Measurements from ENCODE around the gene DTX3. TPM values are rescaled to one million over a fixed set of nuclear protein-coding genes. Genes with fewer than 3 reads are reported as not detected.

Gene DTX3
- total RNA-seq, 1 experiment from 2014 or later: 11.9 TPM

DNA sequence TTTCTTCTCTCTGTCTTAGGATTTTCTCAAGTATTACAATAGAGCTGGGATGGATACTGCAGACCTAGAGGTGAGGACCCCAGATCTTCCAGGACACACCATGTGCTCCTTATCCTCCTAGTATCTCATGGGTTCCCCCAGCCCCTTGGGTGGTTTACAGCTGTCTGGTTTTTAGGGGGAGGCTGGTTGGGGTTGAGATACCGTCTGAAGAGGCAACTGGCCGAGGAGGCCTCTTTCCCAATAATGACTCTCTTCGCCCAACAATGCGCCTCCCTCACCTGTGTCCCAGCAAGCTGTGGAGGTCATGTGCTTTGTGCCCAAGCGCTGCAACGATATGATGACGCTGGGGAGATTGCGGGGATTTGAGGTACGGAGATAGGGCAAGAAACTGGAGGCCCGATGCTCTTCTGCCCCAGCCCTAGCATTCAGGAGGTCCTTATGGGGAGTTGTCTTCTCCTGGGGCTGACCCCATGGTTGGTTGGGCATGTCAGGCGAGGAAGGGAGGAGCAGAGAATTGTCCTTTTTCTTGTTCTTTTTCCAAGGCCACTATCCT, 10.4 kb downstream of the DTX3 start:
- no peaks in the 10 kb centered on the region for H4K20me1 ChIP-seq (ENCODE audit: low read length)
- no TSS peak for BruUV-seq (replicated peaks)
- no peak for ATAC-seq
- no peak for DNase-seq
- ChIA-PET POLR2A (ENCODE audit: unreplicated experiment) (no interaction called here), CTCF (no interaction called here)
- TF ChIP-seq EZH2phosphoT487 (IDR thresholded peaks at IDR 0.05; ENCODE audit: borderline replicate concordance, low read length) (no peak), CTCF (conservative IDR thresholded peaks at IDR 0.05; ENCODE audit: low read depth, low read length) (no peak), EZH2 (IDR thresholded peaks at IDR 0.05; ENCODE audit: low read length, unreplicated experiment) (no peak)
- 0 out of 2 replicates have a peak, but pooled peaks cover under 1% of the 10 kb centered on the region for H3K27me3 ChIP-seq (ENCODE audit: low read length)
- H3K4me1 ChIP-seq (ENCODE audit: insufficient read depth, low read length): peaks cover 9% of the 10 kb centered on the region; the same call in 1 of the 2 replicates
- no peaks in the 10 kb centered on the region for H3F3A ChIP-seq (ENCODE audit: low read length, unreplicated experiment)
- no peak overlapping the region for H2AFZ ChIP-seq (ENCODE audit: low read length)
- H3K4me3 ChIP-seq (ENCODE audit: low read length): no peak overlapping the region
- no peak overlapping the region for H3K9ac ChIP-seq (ENCODE audit: low read length)
- intact Hi-C loops (cut with micrococcal nuclease): no loop called here
- no peaks in the 10 kb centered on the region for H3K79me2 ChIP-seq (ENCODE audit: low read length)
- H3K4me2 ChIP-seq (ENCODE audit: low read length): no peak overlapping the region
- H3K27ac ChIP-seq (ENCODE audit: low read length): no peak overlapping the region
- H3K9me2 ChIP-seq (replicated peaks; ENCODE audit: low read length): no peaks in the 10 kb centered on the region
- no peaks in the 10 kb centered on the region for H3K36me3 ChIP-seq (ENCODE audit: low read depth, low read length)
- H3K9me3 ChIP-seq (ENCODE audit: low read length): no peaks in the 10 kb centered on the region

- Histone ChIP-seq H3K36me3 (ENCODE audit: low read depth, low read length) (no peaks in the 10 kb centered on the region), H4K20me1 (ENCODE audit: low read length) (no peaks in the 10 kb centered on the region), H3K4me1 (ENCODE audit: insufficient read depth, low read length) (peaks cover 9% of the 10 kb centered on the region; the same call in 1 of the 2 replicates), H3K4me3 (ENCODE audit: low read length) (no peak overlapping the region), H3K79me2 (ENCODE audit: low read length) (no peaks in the 10 kb centered on the region), H3K27ac (ENCODE audit: low read length) (no peak overlapping the region), H3F3A (ENCODE audit: low read length, unreplicated experiment) (no peaks in the 10 kb centered on the region), H3K9me2 (replicated peaks; ENCODE audit: low read length) (no peaks in the 10 kb centered on the region), H3K4me2 (ENCODE audit: low read length) (no peak overlapping the region), H3K27me3 (ENCODE audit: low read length) (peaks cover 7% of the 10 kb centered on the region; the same call in 1 of the 2 replicates), H3K9ac (ENCODE audit: low read length) (no peak overlapping the region), H2AFZ (ENCODE audit: low read length) (no peak overlapping the region), H3K9me3 (ENCODE audit: low read length) (no peaks in the 10 kb centered on the region)
- no peak for ATAC-seq
- POLR2A ChIA-PET (ENCODE audit: unreplicated experiment): no interaction called here
- TF ChIP-seq EZH2phosphoT487 (IDR thresholded peaks at IDR 0.05; ENCODE audit: borderline replicate concordance, low read length) (no peak), EZH2 (IDR thresholded peaks at IDR 0.05; ENCODE audit: low read length, unreplicated experiment) (no peak), CTCF (conservative IDR thresholded peaks at IDR 0.05; ENCODE audit: low read depth, low read length) (no peak)
- CTCF ChIA-PET: no interaction called here
- intact Hi-C loops (cut with micrococcal nuclease): no loop called here
- DNase-seq: no peak
- BruUV-seq (replicated peaks): no TSS peak
Measured at GRCh38 chr12:57615637-57616036, 11.0 kb downstream of the DTX3 start.

DNA sequence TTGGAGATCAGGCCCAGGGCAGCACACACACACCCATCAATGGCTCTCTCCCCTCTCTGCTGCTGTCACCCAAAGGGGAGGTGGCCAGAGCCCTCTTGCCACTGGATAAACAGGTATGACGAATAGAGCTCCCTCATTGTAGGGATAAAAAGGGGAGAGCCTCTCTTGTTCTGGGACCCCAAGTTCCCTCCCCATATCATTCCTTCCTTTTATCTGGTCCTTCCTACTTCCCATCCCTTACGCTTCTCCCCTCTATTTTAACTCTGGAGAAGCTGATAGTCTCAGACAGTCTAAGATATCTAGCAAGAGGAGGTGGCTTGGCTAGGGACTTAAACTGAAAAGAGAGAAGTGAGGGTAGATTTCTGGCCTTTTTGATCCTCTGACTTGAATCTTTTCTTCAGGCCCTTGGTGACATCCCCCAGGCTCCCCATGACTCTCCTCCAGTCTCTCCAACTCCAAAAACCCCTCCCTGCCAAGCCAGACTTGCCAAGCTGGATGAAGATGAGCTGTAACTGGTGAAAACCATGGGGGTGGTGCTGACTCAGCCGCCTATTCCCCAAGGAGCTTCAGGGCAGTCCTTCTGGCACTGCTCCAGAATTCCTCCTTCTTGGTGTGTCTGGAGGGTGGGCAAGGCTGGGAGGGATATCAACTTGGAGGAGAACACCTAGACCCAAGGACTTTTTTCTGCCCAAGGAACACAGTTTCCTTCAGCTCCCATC, 11.9 kb downstream of the DTX3 start:
- Histone ChIP-seq H3K27ac (ENCODE audit: low read length) (no peak overlapping the region), H3K4me1 (ENCODE audit: insufficient read depth, low read length) (peaks cover 6% of the 10 kb centered on the region; the same call in 1 of the 2 replicates), H3K27me3 (ENCODE audit: low read length) (peaks cover 15% of the 10 kb centered on the region), H3F3A (ENCODE audit: low read length, unreplicated experiment) (no peaks in the 10 kb centered on the region), H3K36me3 (ENCODE audit: low read depth, low read length) (no peaks in the 10 kb centered on the region), H3K79me2 (ENCODE audit: low read length) (no peaks in the 10 kb centered on the region), H4K20me1 (ENCODE audit: low read length) (no peaks in the 10 kb centered on the region), H3K4me2 (ENCODE audit: low read length) (no peak overlapping the region), H3K9me3 (ENCODE audit: low read length) (no peaks in the 10 kb centered on the region), H3K4me3 (ENCODE audit: low read length) (no peak overlapping the region), H3K9ac (ENCODE audit: low read length) (no peak overlapping the region), H3K9me2 (replicated peaks; ENCODE audit: low read length) (no peaks in the 10 kb centered on the region), H2AFZ (ENCODE audit: low read length) (no peak overlapping the region)
- POLR2A ChIA-PET (ENCODE audit: unreplicated experiment): no interaction called here
- intact Hi-C loops (cut with micrococcal nuclease): no loop called here
- CTCF ChIA-PET: no interaction called here
- DNase-seq (no peak), ATAC-seq (no peak)
- TF ChIP-seq CTCF (conservative IDR thresholded peaks at IDR 0.05; ENCODE audit: low read depth, low read length) (no peak), EZH2 (IDR thresholded peaks at IDR 0.05; ENCODE audit: low read length, unreplicated experiment) (no peak), EZH2phosphoT487 (IDR thresholded peaks at IDR 0.05; ENCODE audit: borderline replicate concordance, low read length) (no peak)
- no TSS peak for BruUV-seq (replicated peaks)
